H1 (cell line): ENCODE data around the gene SPDYE3.

Experiments
- CBX5 ChIP-seq: fragments of 300-800, 300-1000 bp; sonication (generic); IDR thresholded peaks from 2 replicates; pipeline ENCODE4 v1.7.1; 2016; ENCODE audit warnings: antibody characterized with exemption, low read length, low read depth
- EZH2 ChIP-seq: fragments of 200-600 bp; sonication (generic); IDR thresholded peaks from 2 replicates; pipeline ENCODE4 v1.7.1; 2012; ENCODE audit warnings: low read depth, mild to moderate bottlenecking, moderate library complexity, low read length, inconsistent platforms; ENCODE audit not compliant: severe bottlenecking
- POLR2A ChIP-seq, 2 experiments: IDR thresholded peaks; 1 replicate in 1 of 2; 2 replicates in 1 of 2; pipeline ENCODE4 v1.6.1; 2011; ENCODE audit warnings: low read depth in 2 of 2, low read length in 2 of 2, mild to moderate bottlenecking in 2 of 2; ENCODE audit errors: control extremely low read depth in 1 of 2
- SP2 ChIP-seq: IDR thresholded peaks from 2 replicates; pipeline ENCODE4 v1.6.1; 2012; ENCODE audit warnings: mild to moderate bottlenecking, low read length, inconsistent platforms
- SP4 ChIP-seq: IDR thresholded peaks from 2 replicates; pipeline ENCODE4 v1.6.1; 2012; ENCODE audit warnings: low read length, inconsistent platforms
- TF ChIP-seq, protein P1 (sequence below), 3 experiments: IDR thresholded peaks; 1 replicate in 2 of 3; 2 replicates in 1 of 3; pipeline versions ENCODE4 v1.5.1 to v1.6.1; 2011; ENCODE audit warnings: low read length in 3 of 3, mild to moderate bottlenecking in 3 of 3, inconsistent platforms in 2 of 3, low read depth in 1 of 3, moderate library complexity in 1 of 3; ENCODE audit not compliant: insufficient read depth in 1 of 3; ENCODE audit errors: control extremely low read depth in 1 of 3
- TF ChIP-seq, protein P2 (sequence below): IDR thresholded peaks from 2 replicates; pipeline ENCODE4 v1.6.1; 2012; ENCODE audit warnings: inconsistent platforms

DNA sequence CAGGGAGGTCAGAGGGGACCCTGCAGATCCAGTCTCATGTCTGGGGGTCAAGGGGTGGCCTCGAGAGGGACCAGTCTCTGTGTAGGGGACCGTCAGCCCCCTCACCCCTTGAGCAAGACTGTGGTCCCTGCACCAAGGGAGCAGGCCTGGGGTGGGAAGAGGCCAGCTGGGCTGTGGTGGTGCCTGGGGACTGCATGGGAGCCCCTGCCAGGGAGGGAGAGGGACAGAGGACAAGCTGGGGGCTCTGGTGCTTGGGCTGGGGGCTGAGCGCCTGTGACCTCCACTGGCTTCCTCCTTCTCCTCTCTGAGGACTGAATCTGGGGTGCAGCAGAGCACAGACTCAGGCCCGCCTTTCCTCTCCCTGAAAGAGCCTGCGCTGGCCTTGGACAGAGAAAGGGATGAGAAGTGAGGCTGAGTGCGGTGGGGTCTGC lies 49.6 kb downstream of the SPDYE3 start:
- TF ChIP-seq, protein P1, sequence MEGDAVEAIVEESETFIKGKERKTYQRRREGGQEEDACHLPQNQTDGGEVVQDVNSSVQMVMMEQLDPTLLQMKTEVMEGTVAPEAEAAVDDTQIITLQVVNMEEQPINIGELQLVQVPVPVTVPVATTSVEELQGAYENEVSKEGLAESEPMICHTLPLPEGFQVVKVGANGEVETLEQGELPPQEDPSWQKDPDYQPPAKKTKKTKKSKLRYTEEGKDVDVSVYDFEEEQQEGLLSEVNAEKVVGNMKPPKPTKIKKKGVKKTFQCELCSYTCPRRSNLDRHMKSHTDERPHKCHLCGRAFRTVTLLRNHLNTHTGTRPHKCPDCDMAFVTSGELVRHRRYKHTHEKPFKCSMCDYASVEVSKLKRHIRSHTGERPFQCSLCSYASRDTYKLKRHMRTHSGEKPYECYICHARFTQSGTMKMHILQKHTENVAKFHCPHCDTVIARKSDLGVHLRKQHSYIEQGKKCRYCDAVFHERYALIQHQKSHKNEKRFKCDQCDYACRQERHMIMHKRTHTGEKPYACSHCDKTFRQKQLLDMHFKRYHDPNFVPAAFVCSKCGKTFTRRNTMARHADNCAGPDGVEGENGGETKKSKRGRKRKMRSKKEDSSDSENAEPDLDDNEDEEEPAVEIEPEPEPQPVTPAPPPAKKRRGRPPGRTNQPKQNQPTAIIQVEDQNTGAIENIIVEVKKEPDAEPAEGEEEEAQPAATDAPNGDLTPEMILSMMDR (IDR thresholded peaks at IDR 0.05; ENCODE audit: control extremely low read depth in 1 of 3, insufficient read depth in 1 of 3, low read depth in 1 of 3, low read length in 3 of 3): no peak
- TF ChIP-seq, protein P2, sequence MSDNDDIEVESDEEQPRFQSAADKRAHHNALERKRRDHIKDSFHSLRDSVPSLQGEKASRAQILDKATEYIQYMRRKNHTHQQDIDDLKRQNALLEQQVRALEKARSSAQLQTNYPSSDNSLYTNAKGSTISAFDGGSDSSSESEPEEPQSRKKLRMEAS: no peak
- TF ChIP-seq EZH2: no peak
- no peak for TF ChIP-seq SP2
- TF ChIP-seq POLR2A (IDR thresholded peaks at IDR 0.05; ENCODE audit: control extremely low read depth in 1 of 2, low read depth in 2 of 2, low read length in 2 of 2): no peak
- TF ChIP-seq SP4: no peak
- TF ChIP-seq CBX5: no peak
